Memory B cell (primary cell): ENCODE data around the gene SLC6A19.
"Not testable (repeated sequence)": the region's sequence is repeated elsewhere in the genome, so short reads cannot be mapped to it uniquely, and the experiment has no call there.

Source experiments
- ATAC-seq: fragments of 150-1000 bp; cut with Tn5 transposase; 2 replicates; pipeline ENCODE4 v1.10.0; 2021; ENCODE audit warnings: low read depth, mild to moderate bottlenecking, moderate library complexity
- DNase-seq, 2 donors: peaks; one replicate each; pipeline ENCODE4 v3.0.0; 2022; ENCODE audit warnings: low spot score in 2 of 2
- H3K27ac Mint-ChIP-seq: one replicate; pipeline ENCODE4 v1.8.0; 2022; ENCODE audit warnings: mild to moderate bottlenecking, moderate library complexity, mixed read lengths
- H3K27me3 Mint-ChIP-seq: one replicate; pipeline ENCODE4 v1.8.0; 2022; ENCODE audit warnings: mixed read lengths
- H3K36me3 Mint-ChIP-seq: one replicate; pipeline ENCODE4 v1.8.0; 2022; ENCODE audit warnings: mild to moderate bottlenecking, mixed read lengths
- H3K4me1 Mint-ChIP-seq: one replicate; pipeline ENCODE4 v1.8.0; 2022; ENCODE audit warnings: mixed read lengths
- H3K4me3 Mint-ChIP-seq: one replicate; pipeline ENCODE4 v1.8.0; 2022; ENCODE audit warnings: mild to moderate bottlenecking, moderate library complexity, mixed read lengths
- H3K9me3 Mint-ChIP-seq: one replicate; pipeline ENCODE4 v1.8.0; 2022; ENCODE audit warnings: mixed read lengths

SLC6A19 gene

GRCh38 chr5:1257841-1258240 lies 56.4 kb downstream of the SLC6A19 start:
- no peak overlapping the region for H3K27ac Mint-ChIP-seq

GRCh38 chr5:1259806-1260480 lies 58.5 kb downstream of the SLC6A19 start:
- DNase-seq (no peak), ATAC-seq (no peak)
- no peaks in the 10 kb centered on the region for H3K9me3 Mint-ChIP-seq
- no peaks in the 10 kb centered on the region for H3K36me3 Mint-ChIP-seq
- H3K27ac Mint-ChIP-seq = no peak overlapping the region
- H3K27me3 Mint-ChIP-seq = peaks cover 4% of the 10 kb centered on the region
- H3K4me3 Mint-ChIP-seq = no peak overlapping the region
- H3K4me1 Mint-ChIP-seq = peaks cover 6% of the 10 kb centered on the region

More at GRCh38 chr5:1257841-1258240, 56.4 kb downstream of the SLC6A19 start:
- ATAC-seq (no peak), DNase-seq (no peak)
- Mint-ChIP-seq H3K27me3 (peaks cover 4% of the 10 kb centered on the region), H3K4me1 (peaks cover 6% of the 10 kb centered on the region), H3K4me3 (no peak overlapping the region), H3K36me3 (no peaks in the 10 kb centered on the region), H3K9me3 (no peaks in the 10 kb centered on the region)

- no peaks in the 10 kb centered on the region for H3K9me3 Mint-ChIP-seq
- peaks cover 4% of the 10 kb centered on the region for H3K27me3 Mint-ChIP-seq
- H3K27ac Mint-ChIP-seq = no peak overlapping the region
- H3K4me3 Mint-ChIP-seq = no peak overlapping the region
- no peak for ATAC-seq
- H3K36me3 Mint-ChIP-seq = no peaks in the 10 kb centered on the region
- H3K4me1 Mint-ChIP-seq = peaks cover 3% of the 10 kb centered on the region
- no peak for DNase-seq
Measured at GRCh38 chr5:1261643-1262042, 60.2 kb downstream of the SLC6A19 start.

GRCh38 chr5:1262381-1262780 lies 61.0 kb downstream of the SLC6A19 start:
- H3K4me3 Mint-ChIP-seq = no peak overlapping the region
- no peak for ATAC-seq
- H3K9me3 Mint-ChIP-seq = no peaks in the 10 kb centered on the region
- H3K27ac Mint-ChIP-seq = no peak overlapping the region
- peaks cover 4% of the 10 kb centered on the region for H3K27me3 Mint-ChIP-seq
- no peaks in the 10 kb centered on the region for H3K36me3 Mint-ChIP-seq
- DNase-seq = no peak
- peaks cover 3% of the 10 kb centered on the region for H3K4me1 Mint-ChIP-seq

GRCh38 chr5:1264211-1264610 lies 62.8 kb downstream of the SLC6A19 start:
- Mint-ChIP-seq H3K9me3 (no peaks in the 10 kb centered on the region), H3K4me1 (no peaks in the 10 kb centered on the region), H3K27me3 (no peaks in the 10 kb centered on the region), H3K36me3 (no peaks in the 10 kb centered on the region), H3K27ac (no peak overlapping the region), H3K4me3 (no peak overlapping the region)
- DNase-seq (no peak), ATAC-seq (no peak)

DNA sequence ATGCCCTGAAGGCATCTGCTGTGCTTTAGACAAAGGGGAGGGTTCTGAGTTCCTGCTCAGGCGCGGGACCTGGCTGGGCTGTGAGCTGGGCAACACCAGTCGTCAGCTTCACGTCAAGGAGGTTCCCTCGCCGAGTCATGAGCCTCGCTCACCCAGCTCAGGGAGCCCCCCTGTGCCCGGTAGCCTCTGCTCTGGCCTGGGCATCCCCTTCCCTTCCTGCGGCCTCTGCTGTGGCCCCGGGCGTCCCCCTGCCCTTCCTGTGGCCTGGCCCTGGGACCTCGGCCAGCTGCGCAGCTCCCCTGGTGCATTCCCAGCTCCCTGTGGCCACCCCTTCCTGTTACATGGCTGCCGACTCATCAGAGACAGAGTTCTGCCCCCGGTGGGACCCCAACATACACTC lies 63.6 kb downstream of the SLC6A19 start:
- ATAC-seq (no peak), DNase-seq (no peak)
- H3K36me3 Mint-ChIP-seq = no peaks in the 10 kb centered on the region
- H3K27ac Mint-ChIP-seq = no peak overlapping the region
- H3K9me3 Mint-ChIP-seq = no peaks in the 10 kb centered on the region
- no peaks in the 10 kb centered on the region for H3K27me3 Mint-ChIP-seq
- H3K4me3 Mint-ChIP-seq = no peak overlapping the region
- no peaks in the 10 kb centered on the region for H3K4me1 Mint-ChIP-seq

DNA sequence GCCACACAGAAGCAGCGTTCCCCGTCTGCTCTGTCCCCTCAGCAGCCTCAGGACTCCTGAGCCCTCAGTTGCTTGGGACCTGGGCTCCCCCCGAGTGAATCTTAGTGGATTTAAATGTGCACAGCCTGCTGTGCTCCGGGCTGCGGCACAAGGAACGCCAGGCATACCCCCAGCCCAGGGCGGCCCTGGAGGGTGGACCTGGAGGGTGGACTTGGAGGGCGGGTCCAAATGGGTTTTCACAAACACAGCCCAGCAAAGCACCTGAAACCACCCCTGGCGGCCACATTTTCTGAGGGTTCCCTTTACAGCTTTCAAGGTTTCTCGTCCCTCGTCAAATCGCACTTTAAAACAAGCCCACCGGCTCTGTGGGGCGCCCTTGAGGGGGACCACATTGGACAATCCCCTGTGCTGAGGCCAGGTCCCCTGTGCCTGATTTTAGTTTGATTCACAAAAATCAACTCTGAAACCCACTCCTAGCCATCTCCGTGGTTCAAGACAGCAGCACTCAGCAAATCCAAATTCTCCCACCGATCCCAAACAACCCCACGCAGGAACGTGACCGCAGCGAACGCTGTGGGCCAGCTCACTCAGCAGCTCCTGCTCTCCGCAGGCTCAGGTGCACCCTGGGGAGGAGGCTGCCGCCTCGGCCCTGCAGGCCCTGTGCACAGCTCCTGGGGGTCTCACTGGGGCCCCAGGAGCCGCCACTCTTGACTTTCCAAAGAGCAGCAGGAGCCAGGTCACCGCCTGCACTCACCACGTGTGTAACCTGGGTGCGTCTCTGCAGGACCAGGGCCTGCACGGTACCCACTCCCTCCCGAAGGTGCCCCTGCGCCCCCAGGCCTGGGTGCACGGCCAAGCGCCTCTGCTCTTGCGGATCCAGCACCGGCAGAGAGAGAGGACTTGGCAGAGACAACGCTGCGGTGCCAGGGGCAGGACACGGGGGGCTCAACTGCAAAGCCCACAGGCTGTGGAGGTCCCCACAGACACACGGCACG lies 64.4 kb downstream of the SLC6A19 start:
- Mint-ChIP-seq H3K27me3 (no peaks in the 10 kb centered on the region), H3K4me3 (no peak overlapping the region), H3K4me1 (no peaks in the 10 kb centered on the region), H3K36me3 (no peaks in the 10 kb centered on the region), H3K27ac (no peak overlapping the region), H3K9me3 (no peaks in the 10 kb centered on the region)
- ATAC-seq (no peak), DNase-seq (no peak)

GRCh38 chr5:1266791-1267190 lies 65.4 kb downstream of the SLC6A19 start:
- DNase-seq (no peak), ATAC-seq (no peak)
- Mint-ChIP-seq H3K27ac (no peak overlapping the region), H3K9me3 (no peaks in the 10 kb centered on the region), H3K36me3 (no peaks in the 10 kb centered on the region), H3K4me3 (no peak overlapping the region), H3K27me3 (no peaks in the 10 kb centered on the region), H3K4me1 (no peaks in the 10 kb centered on the region)

DNA sequence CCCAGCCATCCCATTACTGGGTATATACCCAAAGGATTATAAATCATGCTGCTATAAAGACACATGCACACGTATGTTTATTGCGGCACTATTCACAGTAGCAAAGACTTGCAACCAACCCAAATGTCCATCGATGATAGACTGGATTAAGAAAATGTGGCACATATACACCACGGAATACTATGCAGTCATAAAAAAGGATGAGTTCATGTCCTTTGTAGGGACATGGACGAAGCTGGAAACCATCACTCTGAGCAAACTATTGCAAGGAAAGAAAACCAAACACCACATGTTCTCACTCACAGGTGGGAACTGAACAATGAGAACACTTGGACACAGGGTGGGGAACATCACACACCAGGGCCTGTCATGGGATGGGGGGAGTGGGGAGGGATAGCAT lies 66.1 kb downstream of the SLC6A19 start:
- not testable (repeated sequence) for H3K36me3 Mint-ChIP-seq, H3K4me1 Mint-ChIP-seq, DNase-seq, H3K4me3 Mint-ChIP-seq, H3K9me3 Mint-ChIP-seq, H3K27me3 Mint-ChIP-seq, ATAC-seq, H3K27ac Mint-ChIP-seq

GRCh38 chr5:1268056-1268455 lies 66.7 kb downstream of the SLC6A19 start:
- ATAC-seq (no peak), DNase-seq (no peak)
- no peaks in the 10 kb centered on the region for H3K9me3 Mint-ChIP-seq
- no peak overlapping the region for H3K27ac Mint-ChIP-seq
- no peaks in the 10 kb centered on the region for H3K36me3 Mint-ChIP-seq
- H3K4me1 Mint-ChIP-seq = no peaks in the 10 kb centered on the region
- no peak overlapping the region for H3K4me3 Mint-ChIP-seq
- H3K27me3 Mint-ChIP-seq = no peaks in the 10 kb centered on the region

GRCh38 chr5:1268666-1269065 lies 67.3 kb downstream of the SLC6A19 start:
- Mint-ChIP-seq H3K4me3 (no peak overlapping the region), H3K9me3 (no peaks in the 10 kb centered on the region), H3K27me3 (no peaks in the 10 kb centered on the region), H3K27ac (no peak overlapping the region), H3K4me1 (no peaks in the 10 kb centered on the region), H3K36me3 (no peaks in the 10 kb centered on the region)
- ATAC-seq (no peak), DNase-seq (no peak)

- Mint-ChIP-seq H3K4me1 (no peaks in the 10 kb centered on the region), H3K9me3 (no peaks in the 10 kb centered on the region), H3K27ac (no peak overlapping the region), H3K36me3 (no peaks in the 10 kb centered on the region), H3K4me3 (no peak overlapping the region), H3K27me3 (no peaks in the 10 kb centered on the region)
- ATAC-seq (no peak), DNase-seq (no peak)
Measured at GRCh38 chr5:1270426-1270825, 69.0 kb downstream of the SLC6A19 start.

GRCh38 chr5:1270933-1271914 lies 69.8 kb downstream of the SLC6A19 start:
- no peaks in the 10 kb centered on the region for H3K9me3 Mint-ChIP-seq
- H3K4me3 Mint-ChIP-seq = no peak overlapping the region
- H3K27ac Mint-ChIP-seq = no peak overlapping the region
- H3K4me1 Mint-ChIP-seq = no peaks in the 10 kb centered on the region
- peaks cover 3% of the 10 kb centered on the region for H3K27me3 Mint-ChIP-seq
- ATAC-seq (no peak), DNase-seq (no peak)
- no peaks in the 10 kb centered on the region for H3K36me3 Mint-ChIP-seq

GRCh38 chr5:1272201-1272600 lies 70.8 kb downstream of the SLC6A19 start:
- peaks cover 6% of the 10 kb centered on the region for H3K27me3 Mint-ChIP-seq
- no peaks in the 10 kb centered on the region for H3K36me3 Mint-ChIP-seq
- no peak overlapping the region for H3K4me3 Mint-ChIP-seq
- ATAC-seq = no peak
- no peak for DNase-seq
- no peaks in the 10 kb centered on the region for H3K9me3 Mint-ChIP-seq
- H3K27ac Mint-ChIP-seq = no peak overlapping the region
- no peaks in the 10 kb centered on the region for H3K4me1 Mint-ChIP-seq
